Eye (tissue), 1 donor: Measurements from ENCODE around the gene C16orf86.

Source experiments
- DNase-seq: peaks from one replicate; pipeline ENCODE4 v3.0.0-alpha.2; 2015

C16orf86 gene

GRCh38 chr16:67653789-67654402, 12.7 kb upstream of the C16orf86 start:
- no peak for DNase-seq

- no peak for DNase-seq
Observed at GRCh38 chr16:67654403-67654911, 12.2 kb upstream of the C16orf86 start.

GRCh38 chr16:67655363-67655762, 11.3 kb upstream of the C16orf86 start:
- no peak for DNase-seq

- DNase-seq: no peak
Observed at GRCh38 chr16:67656344-67657016, 10.1 kb upstream of the C16orf86 start.

GRCh38 chr16:67657017-67657608, 9.5 kb upstream of the C16orf86 start:
- no peak for DNase-seq

- no peak for DNase-seq
Observed at GRCh38 chr16:67657751-67658518, 8.7 kb upstream of the C16orf86 start.

GRCh38 chr16:67658849-67659674, 7.6 kb upstream of the C16orf86 start:
- DNase-seq: no peak

GRCh38 chr16:67659675-67660563, 6.7 kb upstream of the C16orf86 start, which contains the start of gene ACD:
Gene ACD, minus strand, starts transcription at chr16:67660260. Its CDS starts 40 bp downstream, at chr16:67660220.
- DNase-seq: peak; percentile 98

GRCh38 chr16:67660564-67661028, 6.0 kb upstream of the C16orf86 start, which contains the start of gene PARD6A:
Gene PARD6A, plus strand, starts transcription at chr16:67660960. Its CDS starts 79 bp downstream, at chr16:67661039.
- DNase-seq: peak; percentile 98

- peak; percentile 86 for DNase-seq
Observed at GRCh38 chr16:67661101-67661761, 5.4 kb upstream of the C16orf86 start.

GRCh38 chr16:67661886-67662652, 4.5 kb upstream of the C16orf86 start:
- DNase-seq: no peak

GRCh38 chr16:67662653-67663010, 4.0 kb upstream of the C16orf86 start:
- no peak for DNase-seq

GRCh38 chr16:67663151-67663876, 3.3 kb upstream of the C16orf86 start:
- peak; percentile 51 for DNase-seq

GRCh38 chr16:67663877-67664222, 2.8 kb upstream of the C16orf86 start:
- no peak for DNase-seq

- DNase-seq: peak; percentile 63
Observed at GRCh38 chr16:67664258-67664657, 2.4 kb upstream of the C16orf86 start.

- DNase-seq: no peak
Observed at GRCh38 chr16:67664871-67665270, 1.7 kb upstream of the C16orf86 start.

GRCh38 chr16:67665598-67665997, 1.0 kb upstream of the C16orf86 start:
- DNase-seq: no peak

- peak; percentile 73 for DNase-seq
Observed at GRCh38 chr16:67666032-67666551, 522 bp upstream of the C16orf86 start.

- DNase-seq: no peak
Observed at GRCh38 chr16:67667453-67667816, 821 bp downstream of the C16orf86 start.
